Measurements from ENCODE around the gene PLXNA4.

The PLXNA4 gene

DNA sequence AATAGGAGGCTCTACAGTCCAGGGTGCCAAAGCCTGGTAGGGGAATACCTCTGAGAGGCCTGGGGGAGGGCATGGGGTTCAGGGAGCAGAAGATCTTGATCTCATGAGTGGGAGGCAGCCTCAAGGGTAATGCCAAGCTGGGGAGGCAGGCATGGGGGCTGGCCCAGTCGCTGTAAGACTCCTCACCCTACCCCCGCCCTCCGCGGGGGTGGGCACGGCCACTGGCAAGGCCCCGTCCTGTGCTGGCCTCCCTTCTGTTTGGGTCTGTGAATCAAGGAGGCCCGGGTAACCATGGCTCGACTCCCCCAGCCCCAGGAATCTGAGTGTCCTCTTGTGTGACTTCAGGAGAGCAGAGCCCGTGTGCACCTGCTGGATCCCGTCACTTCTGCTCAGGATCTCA, 473.9 kb downstream of the PLXNA4 start:
- no peak for DNase-seq

DNA sequence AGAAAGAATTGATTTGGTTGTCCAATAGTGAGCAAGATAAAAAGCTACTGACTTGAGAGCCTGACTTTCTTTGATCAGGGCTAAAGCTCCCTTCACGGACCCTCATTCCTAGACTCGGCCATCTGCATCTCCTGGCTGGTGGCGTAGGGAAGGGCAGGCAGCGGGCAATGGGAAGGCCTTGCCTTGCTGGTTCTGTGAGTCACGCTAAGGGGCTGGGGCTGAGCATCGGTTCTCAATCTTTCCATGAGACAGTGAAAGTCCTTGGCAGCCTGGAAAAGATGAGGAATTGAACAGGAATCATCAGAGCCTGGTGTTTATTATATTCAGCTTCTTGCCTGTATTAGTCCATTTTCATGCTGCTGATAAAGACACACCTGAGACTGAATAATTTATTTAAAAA, 475.3 kb downstream of the PLXNA4 start:
- DNase-seq, result no peak

DNA sequence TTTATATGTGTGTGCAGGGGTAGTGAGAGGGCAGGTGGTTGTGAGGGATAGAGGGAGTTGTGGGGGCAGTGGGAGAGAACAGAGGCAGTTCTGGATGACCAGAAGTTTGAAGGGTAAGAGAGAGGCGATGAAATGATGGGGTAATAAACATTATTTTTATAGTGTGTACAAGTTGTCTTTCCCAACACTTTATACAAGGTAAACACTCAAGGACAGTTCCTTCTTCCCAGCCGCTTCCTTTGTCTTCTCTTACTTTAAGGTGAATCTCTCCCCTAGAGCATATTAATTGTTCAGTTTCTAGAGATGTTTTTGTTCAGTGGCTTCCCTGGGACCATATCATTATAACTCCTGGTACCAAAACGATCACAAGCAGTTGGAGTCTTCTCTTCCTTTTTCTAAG, 475.8 kb downstream of the PLXNA4 start:
- no peak for DNase-seq

DNA sequence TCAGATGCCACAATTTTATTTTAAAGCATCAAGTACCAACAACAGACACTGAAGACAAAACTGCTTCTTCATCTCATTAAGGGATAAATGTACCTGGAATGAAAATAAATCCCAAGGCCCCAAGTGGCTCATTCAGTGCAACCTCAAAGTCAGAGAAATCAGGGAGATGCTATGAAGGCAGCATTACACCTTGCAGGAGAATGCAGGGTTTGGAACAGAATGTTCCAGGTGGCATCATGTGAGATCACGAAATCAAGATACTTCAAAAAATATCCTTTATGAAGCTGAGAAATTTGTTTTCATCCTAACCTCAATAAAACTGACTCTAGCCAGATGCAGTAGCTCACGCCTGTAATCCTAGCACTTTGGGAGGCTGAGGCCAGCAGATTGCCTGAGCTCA, 477.1 kb downstream of the PLXNA4 start:
- DNase-seq, result no peak

DNA sequence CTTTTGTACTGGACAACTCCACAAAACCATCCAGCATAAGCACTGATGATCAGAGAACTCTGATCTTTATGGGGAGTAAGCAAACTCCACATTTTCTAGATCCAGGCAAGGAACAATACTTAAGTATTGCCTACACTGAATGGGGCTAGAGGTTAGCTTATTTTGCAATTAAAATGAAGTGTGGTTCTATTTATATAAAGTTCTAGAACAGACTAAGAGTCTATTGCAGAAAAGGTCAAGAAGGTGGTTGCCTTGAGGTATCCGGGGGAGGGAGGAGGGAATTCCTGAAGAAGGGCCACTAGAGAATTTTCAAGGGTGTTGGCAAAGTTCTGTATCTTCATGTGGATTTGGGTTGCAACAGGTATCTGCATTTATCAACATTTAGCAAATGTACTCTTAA, 477.9 kb downstream of the PLXNA4 start:
- DNase-seq, result no peak

DNA sequence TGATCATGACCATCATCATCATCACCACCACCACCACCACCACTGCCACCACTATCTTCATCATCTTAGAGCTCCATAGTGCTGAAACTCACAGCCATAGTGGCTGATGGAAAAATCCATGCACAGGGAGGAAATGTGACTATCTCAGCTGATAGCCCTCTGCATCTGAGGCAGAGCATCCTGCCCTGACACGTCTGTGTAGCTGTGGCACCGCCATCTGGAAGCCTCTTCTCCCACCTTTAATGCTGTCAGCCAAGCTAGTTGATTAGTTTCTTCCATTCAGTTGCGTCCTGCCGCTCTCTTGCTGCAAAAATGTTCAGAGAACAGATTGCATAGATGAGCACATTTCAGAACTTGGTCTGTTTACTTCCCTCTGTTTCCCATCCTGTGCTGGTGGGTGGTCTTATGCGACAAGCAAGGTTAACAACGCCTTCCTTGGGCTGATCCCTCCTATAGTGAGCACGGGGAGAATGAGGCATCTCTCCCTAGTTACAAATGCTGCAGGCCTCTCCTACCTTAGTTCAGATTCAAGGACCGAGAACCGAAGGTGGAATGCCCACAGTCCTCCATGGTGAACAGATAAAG, 478.6 kb downstream of the PLXNA4 start:
- no peak for DNase-seq

DNA sequence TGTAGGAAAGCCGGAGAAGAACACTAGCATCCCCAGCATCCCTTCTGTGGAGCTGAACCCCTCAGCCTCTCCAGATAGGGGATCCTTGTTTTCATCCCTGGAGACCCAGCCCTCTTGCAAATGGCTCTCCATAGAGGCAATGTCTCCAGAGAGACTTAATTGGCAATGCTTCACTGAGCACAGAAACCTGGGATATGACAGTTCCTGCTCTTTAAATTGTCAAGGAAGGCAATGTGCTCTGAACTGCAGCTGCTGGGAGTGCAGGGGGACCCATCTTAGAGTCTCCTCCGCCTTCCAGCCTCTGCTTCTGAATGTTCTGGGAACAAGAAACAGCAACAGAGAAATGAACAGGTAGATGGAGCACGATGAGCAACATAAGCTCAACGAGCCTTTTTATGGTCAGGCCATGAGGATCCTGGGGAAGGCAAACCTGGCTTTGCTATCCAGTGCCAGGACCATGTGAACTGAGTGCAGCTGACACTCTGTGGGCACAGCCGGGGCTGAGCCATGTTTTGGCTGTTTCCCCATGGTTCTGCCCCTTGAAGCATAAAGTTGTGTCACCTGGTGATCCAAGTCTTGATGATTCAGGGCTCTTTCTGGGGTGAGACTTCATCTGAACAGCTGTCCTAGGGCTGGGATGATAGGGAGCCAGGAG, 481.0 kb downstream of the PLXNA4 start:
- no peak for DNase-seq

DNA sequence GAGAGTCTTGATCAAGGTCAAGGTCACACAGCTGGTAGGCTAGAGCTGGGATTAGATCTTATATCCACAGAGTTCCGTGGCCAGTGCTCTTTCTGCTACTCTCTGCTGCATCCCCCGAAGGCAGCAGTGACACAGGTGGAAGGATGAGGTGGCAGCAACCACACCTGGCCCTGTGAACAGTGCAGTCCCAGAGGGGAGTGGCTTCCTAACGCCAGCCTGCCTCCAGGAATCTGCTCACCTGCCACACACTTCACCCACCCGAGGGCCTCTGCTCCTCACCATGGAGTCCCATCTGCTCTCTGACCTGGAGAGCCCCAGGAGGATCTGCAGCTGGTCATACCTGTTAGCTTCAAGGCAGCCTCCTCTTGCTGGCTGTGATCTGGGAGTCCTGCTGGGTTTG, 484.2 kb downstream of the PLXNA4 start:
- DNase-seq, result no peak

DNA sequence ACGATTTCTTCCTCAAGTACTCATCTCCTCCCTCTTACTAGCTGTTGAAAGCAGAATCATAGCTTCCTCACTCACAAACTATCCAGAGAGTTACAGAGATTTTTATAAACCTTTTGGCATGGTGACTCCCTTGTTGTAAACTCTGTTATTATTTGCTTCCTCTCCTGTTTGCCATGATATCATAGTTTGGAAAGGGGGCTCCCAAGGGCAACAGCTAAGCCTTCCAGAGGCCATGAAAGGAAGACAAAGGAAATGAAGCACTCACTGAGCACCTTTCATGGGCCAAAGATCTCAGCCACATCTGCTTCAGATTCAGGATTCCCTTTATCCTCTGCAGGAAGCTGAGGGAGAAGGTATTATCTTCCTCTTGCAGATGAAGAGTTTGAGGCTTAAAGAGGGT, 484.6 kb downstream of the PLXNA4 start:
- DNase-seq, result no peak

DNA sequence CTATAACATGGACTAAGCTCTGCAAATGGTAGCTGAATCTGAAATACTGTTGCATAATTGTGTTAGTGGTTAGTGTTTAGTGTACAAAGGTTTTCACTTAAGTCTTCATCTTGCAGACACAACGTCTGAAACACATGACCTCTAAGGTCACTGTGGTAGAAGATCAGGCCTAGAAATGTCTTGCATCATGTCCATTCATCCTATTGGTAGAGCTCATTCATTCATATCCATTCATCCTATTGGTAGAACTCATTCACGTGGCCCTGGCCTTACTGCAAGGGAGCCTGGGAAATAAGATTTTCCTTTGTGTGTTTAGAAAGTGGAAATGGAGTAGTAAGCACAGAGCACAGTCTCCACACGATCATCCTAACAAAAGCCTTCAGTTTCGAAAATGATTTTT, 485.8 kb downstream of the PLXNA4 start:
- DNase-seq, result no peak

DNA sequence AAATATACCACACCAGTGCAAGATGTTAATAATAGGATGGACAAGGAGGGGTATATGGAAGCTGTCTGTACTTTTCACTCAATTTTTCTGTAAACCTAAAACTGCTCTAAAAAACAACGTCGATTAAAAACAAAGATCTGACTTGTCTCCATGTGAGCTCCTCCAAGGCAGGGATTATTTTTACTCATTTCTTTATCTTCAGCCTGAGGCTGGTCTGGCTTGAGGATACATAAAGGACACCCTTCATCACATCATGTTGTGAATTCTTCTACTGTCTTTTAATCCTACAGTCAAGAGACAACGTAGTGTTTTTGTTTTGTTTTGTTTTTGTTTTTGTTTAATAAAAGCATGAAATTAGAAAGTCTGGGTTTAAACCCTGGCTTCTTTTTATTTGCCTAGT, 486.9 kb downstream of the PLXNA4 start:
- DNase-seq, result no peak

DNA sequence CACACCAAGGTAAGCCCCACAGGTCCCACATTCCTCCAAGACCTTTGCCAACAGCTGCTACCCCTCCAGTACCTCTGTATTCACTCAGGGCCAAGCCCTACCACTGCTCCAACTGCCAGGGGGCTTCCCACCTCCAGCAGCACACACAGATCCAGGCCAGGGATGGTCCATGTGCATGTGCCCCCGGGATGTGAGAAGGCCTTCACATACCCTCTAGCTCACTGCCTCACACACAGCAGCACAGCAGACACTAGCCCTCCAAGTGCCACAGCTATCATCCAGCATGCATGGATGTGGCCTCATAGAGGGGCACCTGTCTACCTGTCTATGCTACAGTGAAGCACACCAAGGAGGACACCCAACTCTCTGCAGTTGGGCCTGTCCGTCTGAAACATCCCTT, 488.8 kb downstream of the PLXNA4 start:
- DNase-seq, result no peak

DNA sequence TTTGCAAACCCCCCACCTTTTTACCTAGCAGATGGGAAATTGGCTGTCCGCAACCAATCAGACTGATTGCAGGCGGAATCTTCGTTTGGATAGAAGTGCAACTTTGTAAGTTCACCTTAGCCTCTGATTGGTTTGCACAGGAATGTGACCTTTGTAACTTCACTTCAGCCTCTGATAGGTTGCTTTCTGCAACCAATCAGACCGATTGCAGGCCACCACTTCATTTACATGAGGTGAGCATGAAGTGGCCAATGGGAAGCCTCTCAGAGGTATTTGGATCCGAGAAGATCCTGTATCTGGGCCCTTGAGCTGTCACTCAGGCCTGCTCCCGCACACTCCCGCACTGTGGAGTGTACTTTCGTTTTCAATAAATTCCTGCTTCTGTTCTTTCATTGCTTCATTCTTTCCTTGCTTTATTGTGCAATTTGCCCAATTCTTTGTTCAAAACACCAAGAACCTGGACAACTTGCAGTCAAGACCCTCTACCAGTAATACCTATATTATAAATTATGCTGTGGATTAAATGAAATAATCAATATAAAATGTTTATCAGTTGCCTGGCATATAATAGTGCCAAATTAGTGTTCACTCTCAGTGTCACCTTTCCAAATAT, 491.4 kb downstream of the PLXNA4 start:
- DNase-seq, result no peak

DNA sequence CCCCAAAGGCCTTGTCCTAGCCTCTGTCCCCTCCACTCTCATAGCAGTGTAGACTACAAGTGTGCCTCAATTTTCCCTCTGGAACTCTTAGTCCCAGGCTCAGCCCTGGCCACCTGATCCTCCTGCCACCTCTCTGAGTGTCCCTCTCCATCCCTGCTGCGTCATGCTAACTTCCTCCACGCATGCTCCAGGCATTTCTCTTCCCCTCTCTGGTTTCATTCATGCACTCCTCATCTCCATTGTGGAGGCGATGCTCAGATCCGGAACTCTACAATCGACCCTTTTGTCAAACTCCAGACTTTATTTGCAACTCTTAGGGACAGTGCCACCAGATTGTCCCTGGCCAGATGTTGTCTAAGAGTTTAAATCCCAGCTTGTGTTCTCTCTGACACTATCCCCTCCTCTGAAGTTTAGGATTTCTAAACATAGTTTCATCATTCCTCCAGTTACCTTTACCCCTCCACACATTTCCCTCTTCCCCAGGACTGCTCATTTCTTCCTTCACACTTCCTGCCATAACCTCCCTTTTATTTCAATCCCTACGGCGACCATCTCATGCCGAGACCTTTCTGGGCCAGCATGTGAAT, 492.6 kb downstream of the PLXNA4 start:
- DNase-seq, result no peak

DNA sequence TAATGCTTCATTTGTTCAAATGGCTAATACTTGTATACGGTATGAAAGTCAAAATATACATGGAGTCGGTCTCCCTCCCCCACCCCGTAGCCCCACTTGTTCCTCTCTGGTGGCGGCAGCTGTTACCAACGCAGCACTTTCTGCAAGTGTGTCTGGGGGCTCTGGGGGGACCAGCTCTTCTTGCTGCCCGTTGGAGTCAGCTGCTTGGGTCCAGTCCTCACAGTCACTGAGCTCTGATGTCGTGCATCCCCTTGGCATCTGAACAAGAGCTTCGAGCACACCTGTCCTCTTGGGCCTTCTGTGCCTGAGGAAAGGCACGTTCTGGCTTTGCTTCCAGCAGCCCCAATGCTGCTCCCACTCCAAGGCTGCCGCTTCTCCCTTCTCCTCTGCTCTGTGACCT, 493.1 kb downstream of the PLXNA4 start:
- DNase-seq, result no peak

DNA sequence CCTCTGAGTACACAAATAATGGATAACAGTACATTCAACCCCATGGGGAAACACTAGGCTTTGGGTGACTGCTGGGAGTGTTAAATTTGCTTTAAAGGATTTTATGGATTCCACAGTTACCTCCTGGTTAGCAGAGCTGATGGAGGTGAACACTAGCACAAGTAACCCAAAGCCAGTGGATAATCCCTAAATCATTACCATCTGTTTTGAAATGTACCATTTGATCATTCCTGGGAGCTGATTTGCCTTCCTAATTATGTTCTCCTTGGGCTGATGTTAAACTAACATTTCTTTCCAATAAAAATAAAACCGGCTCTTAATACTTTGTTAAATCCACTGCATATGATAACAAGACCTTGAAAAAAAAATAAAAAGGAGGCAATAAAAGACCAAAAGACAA, 493.9 kb downstream of the PLXNA4 start:
- no peak for DNase-seq

DNA sequence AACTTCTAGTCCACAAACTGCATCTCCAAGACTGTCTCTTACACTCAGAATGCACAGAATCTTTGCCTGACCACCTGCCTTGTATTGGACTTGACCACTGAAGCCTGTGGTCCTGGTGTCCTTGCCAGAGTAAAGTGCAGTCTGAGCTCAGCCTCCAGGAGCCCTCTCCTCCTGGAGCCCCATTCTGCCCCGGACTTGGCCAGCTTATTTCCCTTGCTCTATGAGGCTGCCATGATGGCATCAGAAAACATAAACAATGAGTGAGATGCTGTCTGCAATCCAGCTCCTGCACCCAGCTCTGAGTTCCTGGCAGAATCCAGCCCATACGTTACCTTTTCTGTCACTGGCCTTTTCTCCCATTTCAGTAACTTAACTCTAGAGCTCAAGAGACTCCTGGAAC, 494.6 kb downstream of the PLXNA4 start:
- no peak for DNase-seq

DNA sequence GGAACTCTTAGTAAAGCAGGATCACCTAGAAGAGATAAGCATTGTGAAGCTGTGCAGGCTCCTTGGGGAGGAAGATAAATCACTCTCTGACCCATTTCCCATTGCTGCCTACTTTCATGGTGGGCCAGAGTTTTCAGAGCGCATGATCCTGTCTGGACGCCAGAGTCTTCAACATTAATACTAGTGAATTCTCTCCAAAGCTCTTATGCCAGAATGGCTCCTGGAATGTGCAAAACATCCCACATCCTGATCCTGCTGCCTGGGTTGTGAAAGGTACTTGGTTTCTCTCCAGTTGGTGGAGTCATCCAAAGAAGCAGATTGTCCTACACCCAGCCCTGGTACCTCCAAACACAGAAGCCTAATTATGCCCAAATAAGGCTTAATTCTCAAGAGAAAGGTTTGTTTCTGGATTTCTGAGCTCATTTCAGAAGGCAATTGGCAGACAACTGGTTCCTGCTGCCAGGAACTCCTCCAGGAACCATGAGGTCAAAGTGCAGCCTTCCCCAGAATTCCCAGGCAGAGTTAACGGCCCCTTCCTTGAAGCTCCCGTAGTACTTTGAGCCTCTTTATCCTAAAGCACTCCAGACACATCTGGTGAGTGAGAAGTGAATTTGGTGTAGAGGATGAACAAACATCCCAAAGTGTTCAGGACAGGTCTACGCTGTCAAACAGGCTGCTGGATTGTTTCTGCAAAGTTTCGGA, 495.2 kb downstream of the PLXNA4 start:
- DNase-seq, result no peak

DNA sequence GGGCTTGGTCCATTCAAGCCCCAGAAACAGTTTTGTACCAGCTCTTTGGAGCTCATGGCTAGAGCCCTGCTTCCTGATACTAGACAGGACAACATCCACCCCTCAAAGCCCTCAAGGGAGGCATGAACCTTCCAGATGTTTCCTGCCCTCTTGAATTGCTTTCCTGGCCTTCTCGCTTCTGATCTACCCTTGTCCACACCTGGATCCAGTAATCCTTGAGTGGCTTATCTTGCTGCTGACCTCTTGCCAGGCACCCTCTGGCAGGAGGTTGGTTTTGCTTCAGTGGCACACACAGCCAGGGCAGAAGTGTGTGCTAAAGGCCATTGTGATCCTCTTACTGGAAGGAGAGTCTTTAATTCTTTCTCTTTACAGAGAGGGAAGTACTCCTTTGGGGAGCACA, 495.8 kb downstream of the PLXNA4 start:
- DNase-seq, result no peak

DNA sequence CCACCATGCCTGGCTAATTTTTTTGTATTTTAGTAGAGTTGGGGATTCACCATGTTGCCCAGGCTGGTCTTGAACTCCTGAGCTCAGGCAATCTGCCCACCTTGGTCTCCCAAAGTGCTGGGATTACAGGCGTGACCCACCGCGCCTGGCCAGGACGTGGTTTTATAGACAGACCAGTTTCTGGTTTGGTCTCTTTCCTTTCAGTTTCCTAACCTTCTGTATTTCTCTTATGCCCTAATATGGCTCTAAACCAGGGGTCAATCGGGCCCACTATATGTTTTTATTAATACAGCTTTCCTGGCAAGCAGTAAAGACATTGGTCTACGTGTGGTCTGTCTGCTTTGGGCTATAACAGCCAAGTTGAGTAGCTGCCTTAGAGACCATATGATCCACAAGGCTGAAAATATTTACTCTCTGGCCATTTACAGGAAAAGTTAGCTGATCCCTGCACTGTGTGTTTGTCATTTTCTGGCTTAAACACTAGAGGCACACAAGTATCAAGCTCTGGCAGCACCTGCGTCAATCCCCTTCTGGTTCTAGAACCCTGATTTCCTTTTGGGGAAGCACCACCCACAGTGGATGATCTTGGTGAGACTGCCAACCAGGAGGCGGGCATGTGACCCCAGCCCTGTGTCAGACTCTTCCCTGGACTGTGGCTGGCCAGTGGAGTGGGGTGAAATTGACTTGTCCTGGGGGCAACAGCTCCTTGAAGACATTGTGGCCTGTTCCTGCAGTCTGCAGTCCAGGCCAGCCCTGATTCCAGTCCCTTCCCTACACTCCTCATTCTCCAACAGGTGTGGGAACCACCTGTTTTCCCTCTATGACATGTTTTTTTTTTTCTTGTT, 497.2 kb downstream of the PLXNA4 start:
- no peak for DNase-seq

DNA sequence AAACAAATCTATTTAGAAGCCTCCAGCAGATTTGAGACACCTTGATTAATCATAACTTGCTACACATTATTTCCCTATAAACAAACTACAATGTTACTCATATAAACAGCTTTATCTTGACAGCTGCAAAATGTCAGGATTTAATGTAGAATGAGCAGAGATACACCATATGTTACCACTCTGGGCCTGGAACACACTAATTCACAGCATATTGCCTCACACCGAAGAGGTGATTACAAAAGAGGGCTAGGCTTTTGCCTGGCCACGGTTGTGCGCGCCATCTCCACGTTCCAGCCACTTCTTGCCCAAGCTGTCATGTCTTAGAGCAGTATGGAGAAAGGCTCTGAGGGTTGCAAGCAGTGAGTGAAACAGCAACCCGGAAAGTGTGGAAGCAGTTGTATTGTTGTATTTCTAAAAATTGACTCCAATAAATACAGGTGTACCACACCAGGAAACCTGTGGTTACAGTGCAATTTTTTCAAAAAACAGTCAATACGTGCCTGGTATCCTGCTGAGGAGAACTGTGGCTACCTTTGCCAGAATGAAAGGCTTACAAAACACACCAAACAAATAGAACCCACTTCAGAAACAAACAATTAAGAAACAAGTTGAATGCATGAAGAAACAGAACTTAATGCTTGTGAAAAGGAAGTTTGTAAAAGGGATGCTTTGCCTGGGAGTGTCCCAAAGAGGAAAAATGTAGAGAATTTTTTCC, 498.1 kb downstream of the PLXNA4 start:
- no peak for DNase-seq
